Fibroblast of the aortic adventitia (primary cell): Measurements from ENCODE around the gene SLC13A4. TPM values are rescaled to one million over a fixed set of nuclear protein-coding genes. Genes with fewer than 3 reads are reported as not detected.
"Not testable (repeated sequence)": the region's sequence is repeated elsewhere in the genome, so short reads cannot be mapped to it uniquely, and the experiment has no call there.

Source experiments
- DNase-seq: peaks from one replicate; pipeline ENCODE4 v3.0.0-alpha.2; 2010; ENCODE audit warnings: low read depth
- H3K4me3 ChIP-seq: 2 replicates; pipeline ENCODE4 v1.5.1; 2011; ENCODE audit warnings: low read depth, mild to moderate bottlenecking, control low read depth, low read length, moderate library complexity
- CTCF ChIP-seq: IDR thresholded peaks from 2 replicates; pipeline ENCODE4 v1.5.1; 2011; ENCODE audit warnings: mild to moderate bottlenecking, low read length, control low read depth, inconsistent platforms; ENCODE audit not compliant: insufficient read depth
- total RNA-seq: library from RNA; depleted of rRNA; stranded (reverse); fragments of >200 nt; gene quantifications from 2 replicates; pipeline ENCODE4 v1.2.3, GENCODE V29; 2012; ENCODE audit warnings: low replicate concordance

Gene SLC13A4
- total RNA-seq, 1 donor = 0.99 TPM

DNA sequence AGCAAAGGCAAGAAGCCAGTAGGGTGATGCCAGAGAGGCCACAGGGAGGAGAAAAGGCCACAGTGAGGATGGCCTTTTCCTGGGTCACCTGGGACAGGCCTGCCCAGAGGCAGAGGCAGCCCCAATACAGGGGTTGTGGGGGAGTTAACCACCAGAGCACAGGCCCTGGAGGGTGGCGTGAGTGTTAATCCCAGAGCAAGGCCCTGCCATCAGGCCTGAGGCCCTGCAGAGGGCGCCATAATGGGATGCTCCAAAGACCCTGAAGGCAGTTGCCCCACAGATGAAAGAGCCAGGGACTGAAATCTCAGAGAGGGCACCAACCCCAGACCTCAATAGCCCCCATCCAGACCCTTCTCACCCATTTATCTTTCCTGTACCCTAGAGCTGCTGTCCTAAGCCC lies 23.9 kb downstream of the SLC13A4 start:
- DNase-seq = no peak
- no peak overlapping the region for H3K4me3 ChIP-seq
- peak; percentile 6 for TF ChIP-seq CTCF

GRCh38 chr7:135697276-135698049 lies 30.5 kb downstream of the SLC13A4 start:
- no peak for DNase-seq
- no peak overlapping the region for H3K4me3 ChIP-seq
- TF ChIP-seq CTCF = no peak

DNA sequence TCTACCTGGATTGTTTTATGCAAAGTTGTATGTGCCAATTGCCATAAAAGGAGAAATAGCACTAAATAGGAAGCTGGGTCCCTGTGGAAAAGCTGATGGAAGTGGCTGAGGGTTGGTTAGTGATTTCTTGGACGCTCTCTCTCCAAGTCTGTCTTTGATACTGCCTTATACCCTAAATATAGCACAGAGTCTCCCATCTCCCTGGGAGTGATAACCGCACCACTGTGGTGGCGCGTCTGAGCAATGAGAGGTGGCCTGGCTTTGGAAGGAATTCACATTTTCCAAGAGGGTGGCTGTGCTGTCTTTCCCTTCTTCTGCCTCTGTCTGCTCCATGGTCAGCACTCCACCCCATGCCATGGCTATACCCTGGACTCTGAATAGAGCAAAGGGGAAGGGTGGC lies 34.4 kb downstream of the SLC13A4 start:
- no peak for DNase-seq
- no peak for TF ChIP-seq CTCF
- no peak overlapping the region for H3K4me3 ChIP-seq

DNA sequence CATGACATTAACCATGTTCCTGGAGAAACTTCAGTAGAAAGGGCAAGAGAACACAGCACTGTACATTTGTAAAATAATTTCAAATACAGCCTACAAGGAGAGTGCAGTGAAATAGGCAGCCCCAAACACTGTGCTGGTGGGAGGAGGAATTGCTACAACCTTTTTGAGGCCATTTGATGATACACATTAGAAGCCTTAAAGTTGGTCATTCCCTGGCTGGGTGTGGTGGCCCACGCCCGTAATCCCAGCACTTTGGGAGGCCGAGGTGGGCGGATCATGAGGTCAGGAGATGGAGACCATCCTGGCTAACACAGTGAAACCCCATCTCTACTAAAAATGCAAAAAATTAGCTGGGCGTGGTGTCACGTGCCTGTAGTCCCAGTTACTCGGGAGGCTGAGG lies 35.4 kb downstream of the SLC13A4 start:
- H3K4me3 ChIP-seq, DNase-seq: not testable (repeated sequence)

- no peak for DNase-seq
- no peak overlapping the region for H3K4me3 ChIP-seq
- TF ChIP-seq CTCF = no peak
Observed at GRCh38 chr7:135692055-135692454, 35.9 kb downstream of the SLC13A4 start.

GRCh38 chr7:135690566-135690965 lies 37.4 kb downstream of the SLC13A4 start:
- TF ChIP-seq CTCF = no peak
- DNase-seq = peak; percentile 47
- H3K4me3 ChIP-seq = no peak overlapping the region

- no peak overlapping the region for H3K4me3 ChIP-seq
- TF ChIP-seq CTCF = no peak
- no peak for DNase-seq
Observed at GRCh38 chr7:135687466-135687865, 40.5 kb downstream of the SLC13A4 start.
